Effector memory CD8-positive, alpha-beta T cell (primary cell): ENCODE results near the gene IFNGR1.
A peak's percentile ranks its signal among the peaks of the same experiment; 100 is the strongest.
"Not testable (repeated sequence)": the region's sequence is repeated elsewhere in the genome, so short reads cannot be mapped to it uniquely, and the experiment has no call there.

Experiments
- ATAC-seq: fragments of 150-1000 bp; cut with Tn5 transposase; replicated peaks from 2 replicates; pipeline ENCODE4 v1.10.0; 2021; ENCODE audit warnings: mild to moderate bottlenecking, moderate library complexity
- DNase-seq, 3 experiments: peaks; one replicate each; pipeline ENCODE4 v3.0.0; 2021
- H3K27ac Mint-ChIP-seq, 2 donors: one replicate each; pipeline ENCODE4 v1.8.0; 2022; ENCODE audit warnings: mild to moderate bottlenecking in 2 of 2, mixed read lengths in 2 of 2, moderate library complexity in 2 of 2
- H3K27me3 Mint-ChIP-seq, 2 donors: one replicate each; pipeline ENCODE4 v1.8.0; 2022; ENCODE audit warnings: mixed read lengths in 2 of 2
- H3K36me3 Mint-ChIP-seq: one replicate; pipeline ENCODE4 v1.8.0; 2022; ENCODE audit warnings: mild to moderate bottlenecking, moderate library complexity, mixed read lengths; ENCODE audit not compliant: insufficient read depth
- H3K4me1 Mint-ChIP-seq, 2 donors: one replicate each; pipeline ENCODE4 v1.8.0; 2022; ENCODE audit warnings: low read depth in 2 of 2, mixed read lengths in 2 of 2
- H3K4me3 Mint-ChIP-seq, 2 donors: one replicate each; pipeline ENCODE4 v1.8.0; 2022; ENCODE audit warnings: mild to moderate bottlenecking in 2 of 2, mixed read lengths in 2 of 2, moderate library complexity in 2 of 2
- H3K9me3 Mint-ChIP-seq, 2 donors: one replicate each; pipeline ENCODE4 v1.8.0; 2022; ENCODE audit warnings: mixed read lengths in 2 of 2
- total RNA-seq, 9 experiments: gene quantifications; one replicate each; lab custom pipeline; 2026; lab: John Stamatoyannopoulos, UW

Gene IFNGR1
- total RNA-seq, result 28.1 to 110 (median 46.6) reads per million in 9 experiments

DNA sequence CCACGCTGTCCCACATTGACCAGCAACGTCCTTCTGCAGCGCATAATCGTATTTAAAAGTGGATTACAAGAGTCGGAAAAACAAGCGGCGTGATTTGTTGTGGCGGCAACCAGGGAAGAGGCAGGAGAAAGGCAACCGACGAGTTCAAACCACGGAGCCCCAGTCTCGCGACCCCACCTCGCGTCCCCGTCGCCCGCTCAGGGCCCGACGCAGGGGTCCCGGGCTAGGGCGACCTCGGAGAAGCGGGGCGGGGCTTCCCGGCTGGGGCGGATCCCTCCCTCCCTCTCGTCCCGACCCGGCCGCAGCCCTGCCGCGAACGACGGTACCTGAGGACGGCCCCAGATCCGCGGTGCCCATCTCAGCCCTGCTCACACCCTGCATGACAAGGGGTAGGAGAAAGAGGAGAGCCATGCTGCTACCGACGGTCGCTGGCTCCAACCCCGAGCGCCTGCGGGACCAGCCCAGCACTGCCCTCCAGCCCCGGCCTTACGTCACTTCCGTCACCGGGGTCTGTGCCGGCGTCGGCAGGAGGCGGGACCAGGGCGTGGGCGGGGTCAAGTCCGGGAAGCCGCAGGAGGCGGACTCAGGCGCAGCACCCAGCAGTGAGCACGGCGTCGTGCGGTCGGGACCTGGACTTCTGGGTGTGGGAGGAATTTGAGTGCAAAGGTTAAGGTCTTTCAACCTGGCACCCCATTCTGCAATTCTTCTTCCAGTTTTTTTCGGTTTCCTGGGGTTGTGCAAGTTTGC, at the start of gene IFNGR1:
Gene IFNGR1 (minus strand): TSS at position 469 of the 747 bp plus-strand sequence. CDS start 58 bp downstream, at position 411.
- peak; percentile 83 for ATAC-seq
- H3K9me3 Mint-ChIP-seq, result no peaks in the 10 kb centered on the region
- peak within 1 kb of the TSS; percentile 96 to 97 for H3K4me3 Mint-ChIP-seq
- no peaks in the 10 kb centered on the region for H3K27me3 Mint-ChIP-seq
- DNase-seq, result peak; percentile 95
- peak within 1 kb of the TSS; percentile 97 to 98 for H3K27ac Mint-ChIP-seq
- H3K36me3 Mint-ChIP-seq, result peaks cover 17% of the 10 kb centered on the region
- H3K4me1 Mint-ChIP-seq, result peaks cover 42 to 62% of the 10 kb centered on the region in 2 donors

DNA sequence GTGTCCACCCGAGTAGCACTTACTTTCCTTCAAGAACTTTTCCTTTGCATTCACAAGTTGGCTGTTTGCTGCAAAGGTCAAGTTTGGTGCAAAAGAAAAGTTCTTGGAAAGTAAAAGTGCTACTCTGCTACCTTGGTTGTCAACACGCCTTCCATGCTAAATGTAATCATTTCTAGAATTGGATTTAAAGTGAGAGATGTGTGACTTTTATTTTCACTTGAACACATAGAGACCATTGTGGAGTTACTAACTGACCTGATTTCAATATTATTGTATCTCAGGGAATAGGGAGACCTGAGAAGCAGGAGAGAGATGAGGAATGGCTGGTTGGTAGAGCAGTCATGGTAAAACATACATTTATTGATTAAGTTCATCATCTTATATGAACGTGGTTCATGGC, 49.7 kb upstream of the IFNGR1 start:
- H3K36me3 Mint-ChIP-seq, result no peaks in the 10 kb centered on the region
- DNase-seq (no peak), ATAC-seq (no peak)
- H3K27me3 Mint-ChIP-seq, result no peaks in the 10 kb centered on the region
- no peaks in the 10 kb centered on the region for H3K9me3 Mint-ChIP-seq
- H3K27ac Mint-ChIP-seq, result peak overlapping the region; percentile 74 to 88
- peaks cover 20 to 28% of the 10 kb centered on the region in 2 donors for H3K4me1 Mint-ChIP-seq
- peak overlapping the region; percentile 48 to 56 for H3K4me3 Mint-ChIP-seq

DNA sequence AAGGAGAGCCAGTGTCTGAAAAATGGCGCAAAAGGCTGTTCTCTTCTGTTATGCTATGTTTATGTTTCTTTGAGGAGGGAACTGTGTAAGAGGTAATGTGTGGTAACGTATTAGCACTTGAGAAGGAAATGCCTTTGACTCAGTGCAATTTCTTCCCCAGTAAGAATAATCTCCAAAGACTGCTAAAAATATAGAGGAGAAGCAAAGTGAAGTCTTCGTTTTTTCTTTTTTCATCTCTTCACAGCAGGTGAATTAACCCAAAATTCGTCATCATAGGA, 47.1 kb upstream of the IFNGR1 start:
- DNase-seq (no peak), ATAC-seq (no peak)
- H3K27ac Mint-ChIP-seq, result no peak overlapping the region
- H3K9me3 Mint-ChIP-seq, result no peaks in the 10 kb centered on the region
- H3K36me3 Mint-ChIP-seq, result no peaks in the 10 kb centered on the region
- H3K4me3 Mint-ChIP-seq, result no peak overlapping the region
- H3K27me3 Mint-ChIP-seq, result no peaks in the 10 kb centered on the region
- H3K4me1 Mint-ChIP-seq, result peaks cover 30 to 44% of the 10 kb centered on the region in 2 donors

DNA sequence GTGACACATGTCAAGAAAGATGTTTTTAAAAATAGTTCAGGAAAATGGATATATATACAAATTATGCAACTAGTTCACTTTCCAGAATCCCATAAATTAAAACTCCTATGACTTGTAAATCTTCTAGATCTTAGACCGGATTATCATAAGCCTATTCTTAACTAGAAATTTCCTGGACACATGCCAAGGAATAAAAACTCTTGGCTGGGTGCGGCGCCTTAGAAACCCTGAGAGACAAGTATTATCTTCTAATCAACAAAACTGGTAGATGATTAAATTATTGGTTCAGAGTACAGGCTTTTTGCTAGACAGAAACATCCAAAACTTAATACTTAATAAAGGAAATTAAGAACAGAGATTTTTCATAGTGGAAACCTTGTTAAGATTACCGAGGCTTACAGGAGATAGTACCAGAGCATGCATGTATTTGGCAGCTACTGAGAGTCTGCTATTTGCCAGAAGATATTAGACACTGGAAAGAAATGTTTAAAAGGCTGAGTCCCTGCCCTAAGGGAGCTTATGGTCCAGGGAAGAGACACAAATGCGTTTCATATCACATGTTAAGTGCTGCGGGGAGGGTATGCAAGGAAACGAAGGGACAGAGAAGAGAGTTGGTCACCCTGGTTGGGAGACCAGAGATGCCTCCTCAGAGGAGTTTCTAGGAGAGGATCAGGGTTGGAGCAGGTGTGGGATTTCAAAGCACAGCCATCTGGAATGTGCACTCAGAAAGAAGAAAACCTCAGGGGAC, 46.5 kb upstream of the IFNGR1 start:
- DNase-seq (no peak), ATAC-seq (no peak)
- H3K36me3 Mint-ChIP-seq, result no peaks in the 10 kb centered on the region
- no peak overlapping the region for H3K4me3 Mint-ChIP-seq
- peaks cover 33 to 49% of the 10 kb centered on the region in 2 donors for H3K4me1 Mint-ChIP-seq
- H3K9me3 Mint-ChIP-seq, result no peaks in the 10 kb centered on the region
- no peaks in the 10 kb centered on the region for H3K27me3 Mint-ChIP-seq
- no peak overlapping the region for H3K27ac Mint-ChIP-seq

DNA sequence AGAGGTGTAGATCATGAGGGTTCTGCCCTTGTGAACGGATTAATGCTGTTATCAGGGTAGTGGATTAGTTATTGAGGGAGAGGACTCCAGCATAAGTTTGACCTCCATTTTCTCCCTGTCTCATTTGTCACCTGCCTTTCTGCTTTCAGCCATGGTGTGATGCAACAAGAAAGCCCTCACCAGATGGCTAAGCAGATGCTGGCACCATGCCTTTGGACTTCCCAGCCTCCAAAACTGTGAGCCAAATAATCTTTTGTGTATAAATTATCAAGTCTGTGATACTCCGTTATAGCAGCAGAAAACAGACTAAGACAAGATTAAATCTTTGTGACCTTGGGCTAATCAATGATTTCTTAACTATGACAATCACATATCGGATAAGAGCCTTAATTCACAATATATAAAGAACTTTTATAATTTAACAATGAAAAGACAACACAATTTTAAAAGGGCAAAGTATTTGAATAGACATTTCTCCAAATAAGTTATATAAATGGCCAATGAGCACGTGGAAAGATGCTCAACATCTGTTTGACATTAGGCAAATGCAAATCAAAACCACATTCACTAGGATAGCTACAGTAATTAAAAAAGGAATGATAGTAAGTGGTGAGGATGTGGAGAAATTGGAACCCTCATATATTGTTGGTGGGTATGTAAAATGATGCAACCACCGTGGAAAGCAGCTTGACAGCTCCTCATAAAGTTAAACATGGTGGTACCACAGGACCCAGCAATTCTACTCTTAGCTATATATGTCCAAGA, 45.3 kb upstream of the IFNGR1 start:
- DNase-seq, result no peak
- Mint-ChIP-seq H3K4me1 (peaks cover 33 to 51% of the 10 kb centered on the region in 2 donors), H3K36me3 (no peaks in the 10 kb centered on the region), H3K4me3 (no peak overlapping the region), H3K27ac (no peak overlapping the region), H3K27me3 (no peaks in the 10 kb centered on the region), H3K9me3 (no peaks in the 10 kb centered on the region)
- no peak for ATAC-seq

DNA sequence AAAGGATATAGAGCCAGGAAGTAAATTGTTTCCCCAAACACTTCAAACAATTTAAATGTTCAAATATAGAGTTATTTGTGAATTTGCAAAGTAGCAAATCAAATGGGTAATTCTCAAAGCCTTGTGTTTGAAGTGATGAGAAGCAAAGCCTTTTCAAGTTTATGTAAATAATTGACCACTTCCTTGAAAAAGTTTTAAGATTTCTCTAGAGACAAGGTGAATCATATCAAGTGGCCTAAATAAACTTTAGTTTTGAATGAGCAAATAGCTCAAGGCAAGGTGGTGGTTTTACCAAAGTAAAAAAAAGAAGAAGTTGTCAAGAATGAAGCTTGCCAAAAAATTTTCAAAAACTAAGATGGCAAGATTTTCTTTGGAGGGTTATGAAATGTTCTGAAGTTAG, 42.6 kb upstream of the IFNGR1 start:
- ATAC-seq, result peak; percentile 77
- Mint-ChIP-seq H3K4me3 (peak overlapping the region; percentile 43 to 60), H3K27me3 (no peaks in the 10 kb centered on the region), H3K4me1 (peaks cover 31 to 53% of the 10 kb centered on the region in 2 donors), H3K27ac (peak overlapping the region; percentile 24 to 79), H3K9me3 (no peaks in the 10 kb centered on the region), H3K36me3 (no peaks in the 10 kb centered on the region)
- no peak for DNase-seq

DNA sequence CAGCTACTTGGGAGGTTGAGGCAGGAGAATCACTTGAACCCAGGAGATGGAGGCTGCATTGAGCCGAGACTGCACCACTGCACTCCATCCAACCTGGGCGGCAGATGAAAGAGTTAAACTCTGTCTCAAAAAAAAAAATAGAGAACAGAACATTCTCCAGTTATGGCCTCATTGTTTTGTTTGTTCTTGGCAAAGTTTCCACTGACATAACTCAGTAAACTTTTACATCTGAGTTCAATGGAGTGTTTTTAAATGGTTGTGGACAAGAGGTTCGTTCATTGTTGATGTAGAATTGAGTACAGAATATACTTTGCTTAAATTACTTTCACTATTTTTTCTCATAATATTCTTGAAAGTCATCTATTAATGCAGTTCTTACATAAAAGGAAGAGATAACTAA, 42.2 kb upstream of the IFNGR1 start:
- Mint-ChIP-seq H3K4me1 (peaks cover 31 to 51% of the 10 kb centered on the region in 2 donors), H3K4me3 (peak overlapping the region; percentile 43 to 60), H3K36me3 (no peaks in the 10 kb centered on the region), H3K9me3 (no peaks in the 10 kb centered on the region), H3K27me3 (no peaks in the 10 kb centered on the region), H3K27ac (peak overlapping the region; percentile 24 to 79)
- DNase-seq (no peak), ATAC-seq (peak; percentile 8)

DNA sequence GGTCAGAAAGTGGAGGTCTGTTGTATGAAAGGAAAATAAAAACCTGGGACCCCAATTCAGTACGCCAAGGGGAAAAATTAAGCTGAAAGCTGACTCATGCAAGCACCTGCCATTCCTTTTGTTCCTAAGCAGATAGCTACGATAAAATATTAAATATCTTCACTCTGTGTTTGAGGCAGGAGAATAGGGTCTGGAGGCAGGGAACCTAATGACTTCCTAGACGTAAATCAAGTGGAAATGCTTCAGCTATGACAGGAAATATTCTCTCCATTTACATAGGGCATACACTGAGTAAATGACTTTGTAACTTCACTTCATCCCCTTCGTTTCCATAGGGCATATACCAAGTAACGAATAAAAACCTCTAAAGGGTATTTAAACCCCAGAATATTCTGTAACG, 41.0 kb upstream of the IFNGR1 start:
- no peak for DNase-seq
- no peaks in the 10 kb centered on the region for H3K9me3 Mint-ChIP-seq
- no peak overlapping the region for H3K4me3 Mint-ChIP-seq
- H3K4me1 Mint-ChIP-seq, result peaks cover 28 to 51% of the 10 kb centered on the region in 2 donors
- H3K27ac Mint-ChIP-seq, result peak overlapping the region in 1 of 2 donors; percentile 24
- H3K36me3 Mint-ChIP-seq, result no peaks in the 10 kb centered on the region
- no peak for ATAC-seq
- no peaks in the 10 kb centered on the region for H3K27me3 Mint-ChIP-seq

DNA sequence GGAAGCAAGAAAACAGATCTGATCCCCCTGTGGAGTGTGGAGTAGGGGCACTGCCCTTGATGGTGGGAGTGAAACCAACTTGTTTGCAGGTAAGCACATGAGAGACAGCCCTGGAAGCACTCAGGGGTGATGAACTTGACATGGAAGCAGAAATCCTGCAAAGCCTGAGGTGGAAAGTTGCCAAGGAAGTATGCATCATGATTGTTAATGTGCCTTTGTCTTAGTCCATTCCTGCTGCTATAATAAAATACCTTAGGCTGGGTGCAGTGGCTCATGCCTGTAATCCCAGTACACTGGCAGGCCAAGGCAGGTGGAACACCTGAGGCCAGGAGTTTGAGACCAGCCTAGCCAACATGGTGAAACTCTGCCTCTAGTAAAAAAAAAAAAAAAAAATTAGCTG, 40.2 kb upstream of the IFNGR1 start:
- DNase-seq (no peak), ATAC-seq (no peak)
- no peaks in the 10 kb centered on the region for H3K36me3 Mint-ChIP-seq
- H3K27ac Mint-ChIP-seq, result peak overlapping the region in 1 of 2 donors; percentile 52
- peaks cover 0 to 3% of the 10 kb centered on the region in 2 donors for H3K9me3 Mint-ChIP-seq
- peaks cover 28 to 51% of the 10 kb centered on the region in 2 donors for H3K4me1 Mint-ChIP-seq
- no peak overlapping the region for H3K4me3 Mint-ChIP-seq
- no peaks in the 10 kb centered on the region for H3K27me3 Mint-ChIP-seq

DNA sequence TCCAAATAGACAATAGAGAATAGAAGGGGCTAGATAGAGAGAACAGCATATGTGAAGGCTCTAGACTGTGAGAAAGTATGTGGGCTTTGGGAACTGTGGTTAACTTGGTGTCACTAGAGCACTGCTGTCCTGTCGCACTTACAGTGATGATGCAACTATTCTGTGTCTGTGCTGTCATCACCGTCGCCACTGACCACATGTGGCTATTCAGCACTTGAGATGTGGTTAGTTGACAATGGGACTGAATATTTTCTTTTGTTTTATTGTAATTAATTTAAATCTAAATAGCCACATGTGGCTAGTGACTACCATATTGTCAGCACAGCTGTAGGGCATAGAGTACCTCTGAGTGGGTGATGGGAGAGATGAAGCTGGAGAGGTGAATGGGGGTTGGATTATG, 39.0 kb upstream of the IFNGR1 start:
- peaks cover 0 to 3% of the 10 kb centered on the region in 2 donors for H3K9me3 Mint-ChIP-seq
- H3K27me3 Mint-ChIP-seq, result no peaks in the 10 kb centered on the region
- DNase-seq (peak; percentile 26 to 39 (median 35)), ATAC-seq (peak; percentile 82)
- H3K27ac Mint-ChIP-seq, result peak overlapping the region; percentile 66 to 75
- H3K4me1 Mint-ChIP-seq, result peaks cover 28 to 51% of the 10 kb centered on the region in 2 donors
- H3K36me3 Mint-ChIP-seq, result no peaks in the 10 kb centered on the region
- H3K4me3 Mint-ChIP-seq, result peak overlapping the region; percentile 15 to 48

DNA sequence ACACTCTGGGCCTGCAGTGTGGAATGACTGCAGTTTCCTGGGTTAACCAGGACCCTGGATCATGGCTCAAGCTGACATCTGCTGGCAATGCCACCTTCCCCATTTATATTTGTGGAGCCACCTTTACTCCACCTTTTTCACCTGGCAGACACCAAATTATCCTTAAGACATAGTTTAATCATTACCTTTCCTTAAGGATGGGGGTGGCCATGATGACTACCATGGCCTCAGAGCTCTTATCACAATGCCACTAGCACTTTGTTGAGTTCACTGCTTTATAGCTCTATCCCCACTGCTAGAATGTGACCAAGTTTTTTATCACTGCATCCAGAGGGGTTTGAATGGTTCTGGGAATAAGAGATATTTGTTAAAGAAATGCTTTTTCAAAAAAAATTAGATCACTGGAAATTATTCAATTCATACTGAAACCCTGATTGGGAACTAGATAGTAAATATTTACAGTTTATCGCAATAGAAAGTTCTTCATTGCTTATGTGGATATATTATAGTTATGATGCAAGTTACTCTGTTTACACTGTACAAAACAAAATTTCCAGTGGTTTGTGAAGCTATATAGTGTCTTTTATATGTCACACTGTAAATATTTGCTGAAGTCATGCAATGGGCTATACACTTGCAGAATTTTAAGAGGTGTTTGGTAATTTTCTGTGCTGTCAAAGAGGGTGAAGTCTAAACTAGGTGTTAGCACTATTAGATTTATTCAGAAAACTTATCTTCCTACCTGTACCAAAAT, 37.3 kb upstream of the IFNGR1 start:
- H3K27ac Mint-ChIP-seq, result peak overlapping the region in 1 of 2 donors; percentile 39
- H3K4me1 Mint-ChIP-seq, result peaks cover 20 to 35% of the 10 kb centered on the region in 2 donors
- H3K9me3 Mint-ChIP-seq, result peaks cover 0 to 3% of the 10 kb centered on the region in 2 donors
- peaks cover 0 to 5% of the 10 kb centered on the region in 2 donors for H3K27me3 Mint-ChIP-seq
- H3K36me3 Mint-ChIP-seq, result no peaks in the 10 kb centered on the region
- ATAC-seq, result no peak
- no peak for DNase-seq
- H3K4me3 Mint-ChIP-seq, result no peak overlapping the region

DNA sequence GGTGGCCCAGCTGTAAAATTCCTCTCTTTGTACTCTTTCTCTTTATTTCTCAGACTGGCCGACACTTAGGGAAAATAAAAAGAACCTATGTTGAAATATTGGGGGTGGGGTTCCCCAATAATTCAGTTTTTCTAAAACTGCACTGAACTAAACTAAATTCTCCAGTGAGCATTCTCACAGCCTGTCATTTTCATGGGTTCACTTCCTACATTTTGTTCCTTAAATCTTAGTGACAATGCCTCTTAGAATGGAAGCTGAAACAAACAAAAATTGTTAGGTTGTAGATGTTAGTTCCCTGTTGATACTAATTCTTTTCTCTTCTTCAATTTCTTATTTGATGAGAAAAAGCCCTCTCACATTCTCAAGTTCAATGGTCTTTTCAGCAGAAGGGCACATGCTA, 35.8 kb upstream of the IFNGR1 start:
- peaks cover 10 to 23% of the 10 kb centered on the region in 2 donors for H3K4me1 Mint-ChIP-seq
- H3K27me3 Mint-ChIP-seq, result peaks cover 0 to 5% of the 10 kb centered on the region in 2 donors
- H3K36me3 Mint-ChIP-seq, result no peaks in the 10 kb centered on the region
- no peak overlapping the region for H3K27ac Mint-ChIP-seq
- peaks cover 0 to 3% of the 10 kb centered on the region in 2 donors for H3K9me3 Mint-ChIP-seq
- DNase-seq (no peak), ATAC-seq (no peak)
- no peak overlapping the region for H3K4me3 Mint-ChIP-seq

DNA sequence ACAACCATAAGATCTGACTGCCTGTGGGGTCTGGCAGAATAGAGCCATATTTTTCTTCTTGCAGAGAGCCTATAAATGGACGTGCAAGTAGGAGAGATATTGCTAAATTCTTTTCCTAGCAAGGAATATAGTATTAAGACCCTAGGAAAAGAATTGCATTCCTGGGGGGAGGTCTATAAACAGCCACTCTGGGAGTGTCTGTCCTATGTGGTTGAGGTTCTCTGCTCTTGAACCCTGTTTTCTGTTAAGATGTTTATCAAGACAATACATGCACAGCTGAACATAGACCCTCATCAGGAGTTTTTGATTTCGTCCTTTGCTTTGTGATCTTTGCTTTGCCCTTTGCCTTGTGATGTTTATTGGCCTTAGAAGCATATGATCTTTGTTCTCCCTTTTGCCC, 35.2 kb upstream of the IFNGR1 start:
- H3K9me3 Mint-ChIP-seq, H3K36me3 Mint-ChIP-seq, ATAC-seq, H3K27ac Mint-ChIP-seq, H3K27me3 Mint-ChIP-seq, DNase-seq, H3K4me3 Mint-ChIP-seq: not testable (repeated sequence)
- H3K4me1 Mint-ChIP-seq, result peaks cover 9 to 21% of the 10 kb centered on the region in 2 donors
